SK-N-MC (cell line): ENCODE results near the gene GTF3A.

ENCODE experiments used
- DNase-seq: peaks from one replicate; pipeline ENCODE4 v3.0.0-alpha.2; 2011; ENCODE audit warnings: low read depth, low spot score
- H3K27ac ChIP-seq: fragments of 200-600 bp; sonication (generic); 2 replicates; pipeline ENCODE4 v1.5.1; 2016; ENCODE audit warnings: mixed run types
- H3K36me3 ChIP-seq: fragments of 200-600 bp; sonication (generic); 2 replicates; pipeline ENCODE4 v1.6.1; 2017; ENCODE audit warnings: antibody characterized with exemption, low read length, mixed read lengths; ENCODE audit not compliant: insufficient read depth
- H3K4me3 ChIP-seq: fragments of 200-600 bp; sonication (generic); 2 replicates; pipeline ENCODE4 v1.5.1; 2016
- H3K9ac ChIP-seq: fragments of 200-600 bp; sonication (generic); 2 replicates; pipeline ENCODE4 v1.8.0; 2017; ENCODE audit warnings: mixed run types, mixed read lengths; ENCODE audit not compliant: insufficient read length
- H3K9me3 ChIP-seq: fragments of 200-600 bp; sonication (generic); 2 replicates; pipeline ENCODE4 v1.6.1; 2017; ENCODE audit warnings: low read depth, mild to moderate bottlenecking, antibody characterized with exemption, low read length, moderate library complexity, mixed read lengths
- EZH2 ChIP-seq: fragments of 200-600 bp; sonication (generic); IDR thresholded peaks from one replicate; pipeline ENCODE4 v1.6.1; 2017; ENCODE audit warnings: antibody characterized with exemption
- FOXP2 ChIP-seq: optimal IDR thresholded peaks from 2 replicates; pipeline ENCODE3; 2011; ENCODE audit warnings: mild to moderate bottlenecking, moderate library complexity; ENCODE audit not compliant: insufficient read depth; ENCODE audit errors: extremely low read length, control extremely low read depth
- POLR2AphosphoS5 ChIP-seq: IDR thresholded peaks from 2 replicates; pipeline ENCODE4 v1.6.1; 2012; ENCODE audit warnings: mild to moderate bottlenecking, low read depth, low read length, borderline replicate concordance

Gene GTF3A

GRCh38 chr13:27432611-27433210, 8.3 kb downstream of the GTF3A start:
- TF ChIP-seq EZH2 (no peak), FOXP2 (no peak), POLR2AphosphoS5 (no peak)
- Histone ChIP-seq H3K4me3 (no peak overlapping the region), H3K36me3 (peaks cover 84% of the 10 kb centered on the region), H3K9me3 (no peaks in the 10 kb centered on the region), H3K9ac (no peak overlapping the region), H3K27ac (no peak overlapping the region)
- no peak for DNase-seq

DNA sequence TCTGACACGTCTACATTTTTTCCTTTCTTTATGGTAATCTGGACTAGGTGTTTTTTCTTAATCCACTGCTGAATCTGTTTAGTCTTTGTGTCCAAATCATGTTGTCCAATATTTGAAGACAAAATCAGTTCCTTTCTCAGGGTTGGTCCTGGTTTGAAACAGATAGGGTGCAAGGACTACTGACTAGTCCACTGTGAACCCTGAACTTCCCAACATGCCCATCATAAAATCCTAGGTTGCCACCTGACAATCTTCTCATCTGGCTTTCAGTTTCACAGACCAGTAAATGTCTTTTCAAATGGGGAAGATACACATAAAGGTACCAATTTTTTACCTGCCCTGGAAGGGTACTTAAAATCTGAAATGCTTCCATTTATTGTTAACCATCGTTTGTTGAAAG, 12.7 kb downstream of the GTF3A start:
- DNase-seq, result no peak
- no peak for TF ChIP-seq EZH2
- no peak for TF ChIP-seq FOXP2
- no peak for TF ChIP-seq POLR2AphosphoS5
- H3K36me3 ChIP-seq, result peaks cover 40% of the 10 kb centered on the region
- H3K27ac ChIP-seq, result no peak overlapping the region
- no peaks in the 10 kb centered on the region for H3K9me3 ChIP-seq
- H3K9ac ChIP-seq, result no peak overlapping the region
- H3K4me3 ChIP-seq, result no peak overlapping the region

DNA sequence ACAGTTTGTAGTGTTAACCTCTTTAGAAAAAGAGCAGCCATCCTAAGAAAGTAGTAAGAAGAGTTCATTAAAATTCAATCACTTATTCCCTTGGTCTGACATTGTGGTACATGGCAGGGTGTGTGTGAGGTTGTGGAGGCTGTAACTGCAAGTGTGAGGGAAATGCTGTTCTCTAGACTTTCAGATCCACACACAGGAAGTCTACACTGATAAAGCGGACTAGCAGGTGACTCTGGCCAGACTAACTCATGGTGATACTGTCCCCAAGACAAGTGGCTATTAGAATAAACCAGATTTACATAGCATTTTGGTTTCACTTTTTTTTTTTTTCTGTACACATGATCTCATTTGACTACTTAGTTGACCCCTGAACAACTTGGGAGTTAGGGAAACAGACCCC, 16.0 kb downstream of the GTF3A start:
- TF ChIP-seq EZH2 (no peak), POLR2AphosphoS5 (no peak)
- no peak overlapping the region for H3K4me3 ChIP-seq
- no peak for DNase-seq
- no peak overlapping the region for H3K27ac ChIP-seq
- peaks cover 9% of the 10 kb centered on the region for H3K36me3 ChIP-seq
- H3K9ac ChIP-seq, result no peak overlapping the region
- H3K9me3 ChIP-seq, result no peaks in the 10 kb centered on the region

GRCh38 chr13:27442071-27442647, 17.7 kb downstream of the GTF3A start:
- no peak for TF ChIP-seq FOXP2
- TF ChIP-seq POLR2AphosphoS5, result no peak
- no peak for TF ChIP-seq EZH2
- Histone ChIP-seq H3K9ac (no peak overlapping the region), H3K4me3 (no peak overlapping the region), H3K9me3 (no peaks in the 10 kb centered on the region), H3K36me3 (no peaks in the 10 kb centered on the region), H3K27ac (no peak overlapping the region)
- no peak for DNase-seq

GRCh38 chr13:27442797-27443196, 18.4 kb downstream of the GTF3A start:
- H3K9ac ChIP-seq, result no peak overlapping the region
- no peaks in the 10 kb centered on the region for H3K9me3 ChIP-seq
- TF ChIP-seq POLR2AphosphoS5 (no peak), EZH2 (no peak), FOXP2 (no peak)
- H3K27ac ChIP-seq, result no peak overlapping the region
- H3K4me3 ChIP-seq, result no peak overlapping the region
- no peaks in the 10 kb centered on the region for H3K36me3 ChIP-seq
- DNase-seq, result no peak

GRCh38 chr13:27446986-27447583, 22.7 kb downstream of the GTF3A start:
- Histone ChIP-seq H3K36me3 (no peaks in the 10 kb centered on the region), H3K4me3 (no peak overlapping the region), H3K27ac (no peak overlapping the region; the same call in 1 of the 2 replicates), H3K9ac (no peak overlapping the region), H3K9me3 (no peaks in the 10 kb centered on the region)
- TF ChIP-seq POLR2AphosphoS5 (no peak), EZH2 (no peak), FOXP2 (no peak)
- no peak for DNase-seq

DNA sequence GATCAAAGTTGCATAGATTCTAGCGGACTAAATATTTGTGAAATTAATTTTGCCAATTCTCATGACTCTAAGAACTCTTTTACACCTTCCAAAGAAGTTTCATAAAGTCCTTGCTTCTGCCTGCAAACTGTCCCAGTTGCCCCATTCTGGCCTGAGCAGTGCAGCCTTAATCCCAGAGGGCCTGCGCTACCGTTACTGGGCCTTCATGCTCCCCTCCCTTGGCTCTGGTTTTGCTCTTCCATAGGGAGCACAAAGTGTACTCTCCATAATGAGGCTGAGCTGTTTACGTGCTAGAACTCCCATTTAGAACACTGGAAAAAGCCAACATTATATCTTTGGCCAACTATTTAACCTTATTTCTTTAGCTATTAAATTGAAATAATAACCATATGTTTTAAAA, 23.9 kb downstream of the GTF3A start:
- Histone ChIP-seq H3K36me3 (no peaks in the 10 kb centered on the region), H3K9me3 (no peaks in the 10 kb centered on the region), H3K4me3 (peak overlapping the region; percentile 14; the same call in 1 of the 2 replicates), H3K27ac (peak overlapping the region; percentile 76), H3K9ac (no peak overlapping the region)
- DNase-seq, result no peak
- no peak for TF ChIP-seq EZH2
- TF ChIP-seq POLR2AphosphoS5, result no peak

GRCh38 chr13:27449081-27449603, 24.7 kb downstream of the GTF3A start:
- peak overlapping the region; percentile 97 for H3K27ac ChIP-seq
- H3K9me3 ChIP-seq, result no peaks in the 10 kb centered on the region
- H3K4me3 ChIP-seq, result peak overlapping the region; percentile 94
- H3K36me3 ChIP-seq, result no peaks in the 10 kb centered on the region
- H3K9ac ChIP-seq, result peak overlapping the region; percentile 91
- no peak for DNase-seq
- no peak for TF ChIP-seq FOXP2
